Measurements from ENCODE around the gene EIF1B. TPM values are rescaled to one million over a fixed set of nuclear protein-coding genes. Genes with fewer than 3 reads are reported as not detected.
A peak's percentile ranks its signal among the peaks of the same experiment; 100 is the strongest.

The EIF1B gene
- polyA plus RNA-seq (2012; ENCODE audit: insufficient read depth, insufficient read length, low read depth) = 29.7 TPM

GRCh38 chr3:40309418-40309924, at the start of gene EIF1B:
Gene EIF1B (plus strand): TSS chr3:40309707. CDS start chr3:40309942, 235 bp downstream.
- Histone ChIP-seq H3K4me3 (ENCODE audit: low read depth, low read length) (peak within 1 kb of the TSS; percentile 76), H3K27me3 (no peaks in the 10 kb centered on the region), H3K36me3 (peaks cover 20% of the 10 kb centered on the region), H3K9me3 (no peaks in the 10 kb centered on the region), H3K4me1 (no peaks in the 10 kb centered on the region; the same call in 1 of the 2 replicates)
- DNase-seq = peak; percentile 93
- TF ChIP-seq, protein P1, sequence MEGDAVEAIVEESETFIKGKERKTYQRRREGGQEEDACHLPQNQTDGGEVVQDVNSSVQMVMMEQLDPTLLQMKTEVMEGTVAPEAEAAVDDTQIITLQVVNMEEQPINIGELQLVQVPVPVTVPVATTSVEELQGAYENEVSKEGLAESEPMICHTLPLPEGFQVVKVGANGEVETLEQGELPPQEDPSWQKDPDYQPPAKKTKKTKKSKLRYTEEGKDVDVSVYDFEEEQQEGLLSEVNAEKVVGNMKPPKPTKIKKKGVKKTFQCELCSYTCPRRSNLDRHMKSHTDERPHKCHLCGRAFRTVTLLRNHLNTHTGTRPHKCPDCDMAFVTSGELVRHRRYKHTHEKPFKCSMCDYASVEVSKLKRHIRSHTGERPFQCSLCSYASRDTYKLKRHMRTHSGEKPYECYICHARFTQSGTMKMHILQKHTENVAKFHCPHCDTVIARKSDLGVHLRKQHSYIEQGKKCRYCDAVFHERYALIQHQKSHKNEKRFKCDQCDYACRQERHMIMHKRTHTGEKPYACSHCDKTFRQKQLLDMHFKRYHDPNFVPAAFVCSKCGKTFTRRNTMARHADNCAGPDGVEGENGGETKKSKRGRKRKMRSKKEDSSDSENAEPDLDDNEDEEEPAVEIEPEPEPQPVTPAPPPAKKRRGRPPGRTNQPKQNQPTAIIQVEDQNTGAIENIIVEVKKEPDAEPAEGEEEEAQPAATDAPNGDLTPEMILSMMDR (IDR thresholded peaks at IDR 0.05; ENCODE audit: low read depth, low read length) = peak; percentile 77

DNA sequence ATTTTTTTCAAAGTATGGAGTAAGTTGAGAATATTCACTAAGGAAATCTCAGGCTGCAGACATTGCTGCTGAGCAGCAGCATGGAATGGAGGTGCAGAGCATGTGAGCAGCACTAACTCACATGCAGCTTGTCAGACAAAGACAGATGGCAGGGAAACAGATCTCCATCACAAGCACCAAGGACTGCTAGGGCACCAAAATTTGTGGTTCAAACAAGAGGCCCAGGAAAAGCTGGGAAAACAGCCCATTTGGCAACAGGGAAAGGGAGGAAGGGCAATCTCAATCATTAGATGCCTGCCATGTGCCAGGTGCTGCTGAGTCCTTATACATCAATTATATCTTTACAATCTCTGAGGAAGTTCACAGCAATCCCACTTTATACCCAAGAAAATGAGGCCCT, 47.2 kb upstream of the EIF1B start:
- Histone ChIP-seq H3K4me1 (no peaks in the 10 kb centered on the region), H3K9me3 (no peaks in the 10 kb centered on the region), H3K36me3 (no peaks in the 10 kb centered on the region), H3K4me3 (ENCODE audit: low read depth, low read length) (no peak overlapping the region), H3K27me3 (no peaks in the 10 kb centered on the region)
- TF ChIP-seq, protein P1 (IDR thresholded peaks at IDR 0.05; ENCODE audit: low read depth, low read length) = no peak
- no peak for DNase-seq

DNA sequence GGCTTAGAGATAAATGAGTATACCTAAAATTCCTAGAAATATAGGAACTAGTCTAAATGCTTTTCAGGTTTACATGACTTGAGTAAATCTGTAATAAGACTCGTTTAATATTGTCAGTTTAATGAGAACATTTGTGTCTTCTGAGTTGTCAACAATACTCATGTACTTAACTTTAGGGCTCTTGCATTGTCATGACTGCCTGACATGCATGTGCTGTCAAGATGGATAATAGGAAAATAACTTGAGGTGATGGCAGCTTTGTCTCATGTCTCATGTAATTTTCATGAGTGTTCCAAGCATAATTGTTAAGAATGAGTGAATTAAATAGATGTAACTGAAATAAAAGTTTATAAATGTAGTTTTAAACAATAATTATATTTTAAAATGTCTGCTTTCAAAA, 45.1 kb upstream of the EIF1B start:
- Histone ChIP-seq H3K36me3 (no peaks in the 10 kb centered on the region), H3K27me3 (no peaks in the 10 kb centered on the region), H3K4me3 (ENCODE audit: low read depth, low read length) (no peak overlapping the region), H3K9me3 (no peaks in the 10 kb centered on the region), H3K4me1 (no peaks in the 10 kb centered on the region)
- DNase-seq = no peak
- TF ChIP-seq, protein P1 (IDR thresholded peaks at IDR 0.05; ENCODE audit: low read depth, low read length) = no peak

DNA sequence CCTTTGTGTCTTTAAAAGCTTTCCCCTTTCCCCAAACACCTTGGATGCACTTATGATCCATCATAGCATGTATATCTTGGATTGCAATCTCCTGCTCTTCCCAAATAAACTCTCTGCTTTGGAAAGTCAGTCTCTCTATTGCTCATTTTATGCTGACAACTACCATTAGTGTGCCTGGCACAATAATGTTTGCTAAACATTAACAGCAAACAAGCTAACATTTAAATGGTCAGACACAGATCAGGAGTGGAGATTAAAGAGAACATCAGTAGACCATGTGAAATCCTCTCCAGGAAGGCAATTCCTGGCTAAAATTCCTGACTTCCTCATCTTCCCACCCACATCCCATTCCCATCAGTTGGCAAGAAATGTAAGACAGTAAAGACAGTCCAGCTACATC, 44.3 kb upstream of the EIF1B start:
- no peak for DNase-seq
- Histone ChIP-seq H3K36me3 (no peaks in the 10 kb centered on the region), H3K4me1 (no peaks in the 10 kb centered on the region), H3K9me3 (no peaks in the 10 kb centered on the region), H3K4me3 (ENCODE audit: low read depth, low read length) (no peak overlapping the region), H3K27me3 (no peaks in the 10 kb centered on the region)
- TF ChIP-seq, protein P1 (IDR thresholded peaks at IDR 0.05; ENCODE audit: low read depth, low read length) = no peak

DNA sequence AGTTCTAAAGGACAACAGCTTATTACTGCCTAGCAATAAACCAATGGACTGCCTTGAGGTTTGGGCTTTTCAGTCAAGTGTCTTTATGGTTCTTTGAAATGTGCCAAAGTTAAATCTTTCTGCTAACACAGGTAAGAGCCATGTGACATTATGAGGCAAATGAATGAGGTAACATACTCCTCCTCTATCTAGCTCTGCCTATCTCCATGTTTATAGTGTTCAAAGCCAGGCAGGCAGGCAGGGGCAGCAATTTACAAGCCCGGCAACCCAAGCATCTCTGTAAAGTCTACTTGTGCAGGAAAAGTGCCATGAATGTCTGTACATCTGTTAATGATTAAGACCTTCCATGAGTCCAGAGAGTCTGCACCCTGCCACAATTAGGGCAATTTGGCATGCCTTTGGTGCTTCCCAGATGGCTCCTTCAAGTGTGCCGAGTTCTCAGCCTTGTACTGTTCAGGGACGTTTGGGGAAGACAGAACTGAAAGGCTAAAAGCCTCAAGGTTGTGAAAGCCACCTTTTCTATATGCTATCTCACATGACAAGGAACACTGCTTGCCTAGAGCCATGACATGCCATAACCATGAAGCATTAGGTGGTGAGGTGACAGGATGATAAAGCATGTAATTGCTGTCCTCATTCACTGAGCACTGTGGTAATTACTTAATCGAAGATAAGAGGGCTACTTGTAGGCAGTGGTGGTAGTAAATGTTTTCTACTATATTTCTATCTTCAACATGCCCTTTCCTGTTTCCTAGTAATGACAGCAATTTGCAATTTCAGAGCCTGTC, 41.4 kb upstream of the EIF1B start:
- H3K27me3 ChIP-seq = no peaks in the 10 kb centered on the region
- no peaks in the 10 kb centered on the region for H3K4me1 ChIP-seq
- TF ChIP-seq, protein P1 (IDR thresholded peaks at IDR 0.05; ENCODE audit: low read depth, low read length) = no peak
- no peaks in the 10 kb centered on the region for H3K36me3 ChIP-seq
- no peak overlapping the region for H3K4me3 ChIP-seq (ENCODE audit: low read depth, low read length)
- DNase-seq = peak; percentile 8
- no peaks in the 10 kb centered on the region for H3K9me3 ChIP-seq
